ENCODE results near the gene DRICH1.
"Not testable (repeated sequence)": the region's sequence is repeated elsewhere in the genome, so short reads cannot be mapped to it uniquely, and the experiment has no call there.

DNA sequence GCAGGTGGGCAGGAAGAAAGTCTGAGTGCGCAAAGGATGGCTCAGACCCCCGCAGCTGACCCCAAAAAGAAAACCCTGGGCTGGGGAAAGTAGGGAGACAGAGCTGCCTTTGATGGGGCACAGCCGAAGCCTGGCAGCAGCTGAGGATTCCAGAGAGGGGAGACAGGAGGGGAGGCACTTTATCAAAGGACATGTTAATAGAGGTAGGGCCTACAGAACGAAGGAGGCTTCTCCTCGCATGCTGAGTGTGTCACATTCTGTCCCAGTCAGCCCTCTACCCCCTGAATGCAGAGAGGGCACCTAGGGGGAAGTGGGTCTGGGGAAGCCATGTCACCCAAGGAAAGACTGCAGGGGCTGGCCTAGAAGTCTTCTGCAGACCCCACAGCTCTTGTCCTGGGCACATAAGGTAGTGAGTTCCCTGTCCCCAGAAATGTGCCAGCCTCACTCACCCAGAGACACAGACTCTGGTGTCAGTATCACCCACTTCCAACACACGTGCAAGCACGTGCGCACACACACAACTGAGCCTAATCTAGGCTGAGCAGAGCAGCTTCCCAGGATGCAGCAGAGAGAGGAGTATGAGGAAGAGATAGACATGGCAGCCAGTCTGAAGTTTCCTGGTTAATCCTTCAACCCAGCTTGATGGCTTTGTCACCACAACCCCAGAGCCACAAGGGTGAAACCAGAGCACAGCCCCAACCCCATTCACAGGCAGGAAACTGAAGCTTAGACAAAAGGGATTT lies 40.4 kb upstream of the DRICH1 start:
- TF ChIP-seq, protein P1, sequence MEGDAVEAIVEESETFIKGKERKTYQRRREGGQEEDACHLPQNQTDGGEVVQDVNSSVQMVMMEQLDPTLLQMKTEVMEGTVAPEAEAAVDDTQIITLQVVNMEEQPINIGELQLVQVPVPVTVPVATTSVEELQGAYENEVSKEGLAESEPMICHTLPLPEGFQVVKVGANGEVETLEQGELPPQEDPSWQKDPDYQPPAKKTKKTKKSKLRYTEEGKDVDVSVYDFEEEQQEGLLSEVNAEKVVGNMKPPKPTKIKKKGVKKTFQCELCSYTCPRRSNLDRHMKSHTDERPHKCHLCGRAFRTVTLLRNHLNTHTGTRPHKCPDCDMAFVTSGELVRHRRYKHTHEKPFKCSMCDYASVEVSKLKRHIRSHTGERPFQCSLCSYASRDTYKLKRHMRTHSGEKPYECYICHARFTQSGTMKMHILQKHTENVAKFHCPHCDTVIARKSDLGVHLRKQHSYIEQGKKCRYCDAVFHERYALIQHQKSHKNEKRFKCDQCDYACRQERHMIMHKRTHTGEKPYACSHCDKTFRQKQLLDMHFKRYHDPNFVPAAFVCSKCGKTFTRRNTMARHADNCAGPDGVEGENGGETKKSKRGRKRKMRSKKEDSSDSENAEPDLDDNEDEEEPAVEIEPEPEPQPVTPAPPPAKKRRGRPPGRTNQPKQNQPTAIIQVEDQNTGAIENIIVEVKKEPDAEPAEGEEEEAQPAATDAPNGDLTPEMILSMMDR (IDR thresholded peaks at IDR 0.05) = not testable (repeated sequence)
- not testable (repeated sequence) for TF ChIP-seq POLR2A, POLR2AphosphoS5, EP300 (IDR thresholded peaks at IDR 0.05)

Data from gastroesophageal sphincter (tissue), 3 donors.